HCT116 (cell line): ENCODE results near the gene TNFAIP3.

ENCODE experiments used
- EZH2 ChIP-seq: fragments of 200-600 bp; sonication (generic); IDR thresholded peaks from 2 replicates; pipeline ENCODE4 v1.6.1; 2017; ENCODE audit warnings: antibody characterized with exemption, mixed run types
- RAD21 ChIP-seq: IDR thresholded peaks from 2 replicates; pipeline ENCODE4 v1.6.1; 2012; ENCODE audit warnings: low read depth, mild to moderate bottlenecking
- SIN3A ChIP-seq: IDR thresholded peaks from 2 replicates; pipeline ENCODE4 v1.6.1; 2012; ENCODE audit warnings: low read depth
- SRF ChIP-seq: IDR thresholded peaks from 2 replicates; pipeline ENCODE4 v1.6.1; 2012; ENCODE audit warnings: low read depth
- TF ChIP-seq, protein P1 (sequence below), 3 experiments: fragments of 200-600 bp in 1 of 3; sonication (generic) in 1 of 3; IDR thresholded peaks in 2 of 3; conservative IDR thresholded peaks in 1 of 3; 2 replicates each; pipeline ENCODE4 v1.5.1; 2012 to 2017; ENCODE audit warnings: low read depth in 2 of 3, low read length in 2 of 3, antibody characterized with exemption in 1 of 3, borderline replicate concordance in 1 of 3, control low read depth in 1 of 3, mild to moderate bottlenecking in 1 of 3, mixed read lengths in 1 of 3, mixed run types in 1 of 3, moderate library complexity in 1 of 3; ENCODE audit not compliant: insufficient read depth in 1 of 3

DNA sequence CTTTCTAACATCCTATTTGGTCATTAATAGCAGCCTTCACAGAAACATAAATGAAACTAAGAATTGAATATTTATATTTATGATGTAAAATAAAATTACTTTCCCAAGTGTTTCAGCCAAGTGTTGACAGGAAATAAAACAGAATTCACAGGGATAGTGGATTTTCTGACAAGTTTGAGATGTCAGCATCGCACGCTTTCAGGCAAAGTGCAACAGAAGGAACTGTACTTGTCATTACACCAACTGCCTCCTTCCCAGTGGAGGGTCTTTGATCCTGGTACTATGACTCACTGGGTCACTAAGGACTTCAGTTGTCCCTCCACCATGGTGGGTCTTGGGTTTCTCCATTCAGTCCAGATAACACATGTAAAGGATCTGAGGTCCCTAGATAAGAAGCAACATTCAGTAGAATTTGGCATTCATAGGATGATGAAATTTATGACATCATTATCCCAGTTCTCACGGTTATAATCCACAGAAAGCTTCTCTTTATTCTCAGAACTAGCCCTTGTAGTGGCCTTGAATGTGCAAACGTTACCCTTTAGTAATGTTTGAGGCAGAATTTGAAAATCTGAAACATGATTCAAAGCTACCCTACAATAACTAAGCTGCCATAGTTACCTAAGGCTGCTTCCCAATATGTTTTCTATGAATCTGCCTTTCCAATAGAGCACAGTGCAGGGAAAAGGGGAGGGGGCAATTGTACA is 3.8 kb upstream of the TNFAIP3 start:
- TF ChIP-seq, protein P1, sequence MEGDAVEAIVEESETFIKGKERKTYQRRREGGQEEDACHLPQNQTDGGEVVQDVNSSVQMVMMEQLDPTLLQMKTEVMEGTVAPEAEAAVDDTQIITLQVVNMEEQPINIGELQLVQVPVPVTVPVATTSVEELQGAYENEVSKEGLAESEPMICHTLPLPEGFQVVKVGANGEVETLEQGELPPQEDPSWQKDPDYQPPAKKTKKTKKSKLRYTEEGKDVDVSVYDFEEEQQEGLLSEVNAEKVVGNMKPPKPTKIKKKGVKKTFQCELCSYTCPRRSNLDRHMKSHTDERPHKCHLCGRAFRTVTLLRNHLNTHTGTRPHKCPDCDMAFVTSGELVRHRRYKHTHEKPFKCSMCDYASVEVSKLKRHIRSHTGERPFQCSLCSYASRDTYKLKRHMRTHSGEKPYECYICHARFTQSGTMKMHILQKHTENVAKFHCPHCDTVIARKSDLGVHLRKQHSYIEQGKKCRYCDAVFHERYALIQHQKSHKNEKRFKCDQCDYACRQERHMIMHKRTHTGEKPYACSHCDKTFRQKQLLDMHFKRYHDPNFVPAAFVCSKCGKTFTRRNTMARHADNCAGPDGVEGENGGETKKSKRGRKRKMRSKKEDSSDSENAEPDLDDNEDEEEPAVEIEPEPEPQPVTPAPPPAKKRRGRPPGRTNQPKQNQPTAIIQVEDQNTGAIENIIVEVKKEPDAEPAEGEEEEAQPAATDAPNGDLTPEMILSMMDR (IDR thresholded peaks at IDR 0.05 in 2 of 3, conservative IDR thresholded peaks at IDR 0.05 in 1 of 3; ENCODE audit: borderline replicate concordance in 1 of 3, insufficient read depth in 1 of 3, low read depth in 2 of 3, low read length in 2 of 3): no peak
- TF ChIP-seq RAD21 (no peak), SRF (no peak), SIN3A (no peak), EZH2 (no peak)
